H1 (cell line): ENCODE measurements around the gene VENTX. TPM values are rescaled to one million over a fixed set of nuclear protein-coding genes. Genes with fewer than 3 reads are reported as not detected.

Source experiments
- BACH1 ChIP-seq: IDR thresholded peaks from 2 replicates; pipeline ENCODE4 v1.6.1; 2012; ENCODE audit warnings: low read length, improper control_type of control experiment
- CHD2 ChIP-seq: IDR thresholded peaks from 2 replicates; pipeline ENCODE4 v1.6.1; 2012; ENCODE audit warnings: low read length, improper control_type of control experiment
- CTCF ChIP-seq, 3 experiments: IDR thresholded peaks; 1 replicate in 2 of 3; 2 replicates in 1 of 3; pipeline versions ENCODE4 v1.5.1 to v1.6.1; 2011; ENCODE audit warnings: low read length in 3 of 3, mild to moderate bottlenecking in 3 of 3, inconsistent platforms in 2 of 3, low read depth in 1 of 3, moderate library complexity in 1 of 3; ENCODE audit not compliant: insufficient read depth in 1 of 3; ENCODE audit errors: control extremely low read depth in 1 of 3
- TAF1 ChIP-seq: IDR thresholded peaks from 2 replicates; pipeline ENCODE4 v1.6.1; 2011; ENCODE audit warnings: mild to moderate bottlenecking, low read depth, low read length
- polyA plus RNA-seq, 7 experiments: library from polyadenylated mRNA; depleted of rRNA in 3 of 7; stranded (reverse) in 5 of 7; unstranded in 2 of 7; fragments of >200 nt in 5 of 7; fragments of 200-250 nt in 2 of 7; gene quantifications; 1 replicate in 5 of 7; 2 replicates in 1 of 7; 4 replicates in 1 of 7; pipeline versions ENCODE4 v1.2.1 to v1.2.3, GENCODE V29; 2011 to 2013; ENCODE audit warnings: missing spikeins in 2 of 7, mixed read lengths in 2 of 7
- total RNA-seq: library from RNA; stranded (reverse); fragmentation: NEBNext Ultra II Directional; extraction: Animal tissue kit (Norgen Biotek cat#: 25700); gene quantifications from 2 replicates; pipeline ENCODE4 v1.2.1, GENCODE V29; 2021

VENTX gene
- total and polyA plus RNA-seq, 2 of the 8 experiments (the other 6 are each of a cell fraction or from before 2014, with no cell fraction given) = 5.6 TPM

GRCh38 chr10:133270773-133271297 is 33.2 kb downstream of the VENTX start (continued):
- no peak for TF ChIP-seq BACH1
- TF ChIP-seq CHD2 = no peak
- no peak for TF ChIP-seq CTCF (IDR thresholded peaks at IDR 0.05; ENCODE audit: control extremely low read depth in 1 of 3, insufficient read depth in 1 of 3, low read depth in 1 of 3, low read length in 3 of 3)
- no peak for TF ChIP-seq TAF1
